Keratinocyte (primary cell): Measurements from ENCODE around the gene NDRG2. TPM values are rescaled to one million over a fixed set of nuclear protein-coding genes. Genes with fewer than 3 reads are reported as not detected.

Experiments
- DNase-seq: peaks from one replicate; pipeline ENCODE4 v3.0.0-alpha.2; 2011; ENCODE audit warnings: low read depth, missing footprints, low spot score
- FAIRE-seq: peaks from 2 replicates; lab custom pipeline; 2011; peaks lifted over from hg19 to GRCh38; lab: Jason Lieb, UNC
- H2AFZ ChIP-seq: 2 replicates; pipeline ENCODE4 v1.6.0; 2012; ENCODE audit warnings: low read length, control low read depth, inconsistent platforms; ENCODE audit not compliant: control insufficient read depth
- H3K27ac ChIP-seq: 2 replicates; pipeline ENCODE4 v1.5.1; 2011; ENCODE audit warnings: low read length; ENCODE audit not compliant: control insufficient read depth, insufficient read depth
- H3K27me3 ChIP-seq: 3 replicates; pipeline ENCODE4 v1.6.0; 2011; ENCODE audit warnings: low read length; ENCODE audit not compliant: control insufficient read depth, insufficient read depth; ENCODE audit errors: extremely low read depth
- H3K36me3 ChIP-seq, 2 experiments: 2 replicates in 1 of 2; 3 replicates in 1 of 2; pipeline ENCODE4 v1.5.1; 2011; ENCODE audit warnings: low read length in 2 of 2, mild to moderate bottlenecking in 1 of 2; ENCODE audit not compliant: control insufficient read depth in 2 of 2, insufficient read depth in 2 of 2; ENCODE audit errors: extremely low read depth in 1 of 2
- H3K4me1 ChIP-seq: 3 replicates; pipeline ENCODE4 v1.5.1; 2011; ENCODE audit warnings: low read length; ENCODE audit not compliant: control insufficient read depth, insufficient read depth; ENCODE audit errors: extremely low read depth
- H3K4me2 ChIP-seq: 3 replicates; pipeline ENCODE4 v1.6.0; 2011; ENCODE audit warnings: low read depth, low read length; ENCODE audit not compliant: control insufficient read depth, insufficient read depth; ENCODE audit errors: extremely low read depth
- H3K4me3 ChIP-seq, 3 experiments: fragments of 200-600 bp in 1 of 3; sonication (generic) in 1 of 3; 2 replicates in 2 of 3; 3 replicates in 1 of 3; pipeline ENCODE4 v1.5.1; 2011 to 2016; ENCODE audit warnings: low read length in 3 of 3, mild to moderate bottlenecking in 3 of 3, control low read depth in 2 of 3, inconsistent platforms in 1 of 3, low read depth in 1 of 3, mixed read lengths in 1 of 3, mixed run types in 1 of 3, moderate library complexity in 1 of 3; ENCODE audit not compliant: control insufficient read depth in 2 of 3, insufficient read depth in 2 of 3; ENCODE audit errors: extremely low read depth in 1 of 3
- H3K79me2 ChIP-seq: 2 replicates; pipeline ENCODE4 v1.6.0; 2012; ENCODE audit warnings: low read length; ENCODE audit not compliant: control insufficient read depth, insufficient read depth
- H3K9ac ChIP-seq: 3 replicates; pipeline ENCODE4 v1.6.0; 2011; ENCODE audit warnings: low read length; ENCODE audit not compliant: control insufficient read depth, insufficient read depth; ENCODE audit errors: extremely low read depth
- H3K9me1 ChIP-seq: 3 replicates; pipeline ENCODE4 v1.6.0; 2011; ENCODE audit warnings: low read length; ENCODE audit not compliant: control insufficient read depth, insufficient read depth; ENCODE audit errors: extremely low read depth
- H3K9me3 ChIP-seq: 2 replicates; pipeline ENCODE4 v1.5.1; 2012; ENCODE audit warnings: low read depth, low read length; ENCODE audit not compliant: control insufficient read depth
- H4K20me1 ChIP-seq: 3 replicates; pipeline ENCODE4 v1.6.0; 2011; ENCODE audit warnings: low read length; ENCODE audit not compliant: control insufficient read depth, insufficient read depth; ENCODE audit errors: extremely low read depth
- CTCF ChIP-seq, 3 experiments: IDR thresholded peaks in 1 of 3; conservative IDR thresholded peaks in 1 of 3; optimal IDR thresholded peaks in 1 of 3; 2 replicates in 2 of 3; 3 replicates in 1 of 3; pipeline versions ENCODE3 to v1.5.1; 2011; ENCODE audit warnings: low read length in 3 of 3, mild to moderate bottlenecking in 3 of 3, moderate library complexity in 2 of 3, control low read depth in 1 of 3, inconsistent platforms in 1 of 3; ENCODE audit not compliant: insufficient read depth in 2 of 3; ENCODE audit errors: extremely low read depth in 1 of 3
- EZH2 ChIP-seq: IDR thresholded peaks from one replicate; pipeline ENCODE4 v1.6.1; 2012; ENCODE audit warnings: inconsistent platforms, mild to moderate bottlenecking, low read length, moderate library complexity
- dilution Hi-C: fragments of 300-500 bp; cut with MboI; formaldehyde crosslinking; loops from one replicate; pipeline ENCODE4 v1.7.0; 2020; ENCODE audit warnings: low sequenced_read_pairs; ENCODE audit not compliant: extremely low pct_ligation_motif_present
- polyA plus RNA-seq, 5 experiments: library from polyadenylated mRNA; depleted of rRNA in 3 of 5; stranded (reverse) in 3 of 5; stranded (forward) in 1 of 5; unstranded in 1 of 5; fragments of >200 nt; gene quantifications; 1 replicate in 1 of 5; 2 replicates in 3 of 5; 3 replicates in 1 of 5; pipeline versions ENCODE4 v1.2.1 to v1.2.3, GENCODE V29; 2011 to 2012; ENCODE audit warnings: missing spikeins in 2 of 5, low read depth in 1 of 5, low replicate concordance in 1 of 5

The NDRG2 gene
- polyA plus RNA-seq, 1 donor (not counting 4 experiments of a cell fraction or from before 2014, with no cell fraction given), result 11.1 TPM

GRCh38 chr14:21001218-21001617 is 23.6 kb downstream of the NDRG2 start:
- H3K4me2 ChIP-seq, result no peak overlapping the region
- no peaks in the 10 kb centered on the region for H3K9me3 ChIP-seq
- no peaks in the 10 kb centered on the region for H4K20me1 ChIP-seq
- H2AFZ ChIP-seq, result no peak overlapping the region
- H3K9me1 ChIP-seq, result no peaks in the 10 kb centered on the region
- no peaks in the 10 kb centered on the region for H3K79me2 ChIP-seq
- peaks cover 17% of the 10 kb centered on the region for H3K4me1 ChIP-seq
- dilution Hi-C loops, result no loop called here
- FAIRE-seq, result no peak
- peaks cover 5 to 7% of the 10 kb centered on the region in 2 experiments for H3K36me3 ChIP-seq
- no peak for TF ChIP-seq CTCF (optimal IDR thresholded peaks at IDR 0.05 in 1 of 3, IDR thresholded peaks at IDR 0.05 in 1 of 3, conservative IDR thresholded peaks at IDR 0.05 in 1 of 3; ENCODE audit: extremely low read depth in 1 of 3, insufficient read depth in 2 of 3, low read length in 3 of 3)
- no peak for TF ChIP-seq EZH2
- DNase-seq, result no peak
- H3K9ac ChIP-seq, result no peak overlapping the region
- H3K4me3 ChIP-seq, result no peak overlapping the region
- H3K27me3 ChIP-seq, result no peaks in the 10 kb centered on the region
- no peak overlapping the region for H3K27ac ChIP-seq

- Histone ChIP-seq H2AFZ (no peak overlapping the region), H3K9me1 (no peaks in the 10 kb centered on the region), H3K27me3 (no peaks in the 10 kb centered on the region), H3K79me2 (no peaks in the 10 kb centered on the region), H3K4me2 (no peak overlapping the region), H3K4me3 (no peak overlapping the region), H3K27ac (no peak overlapping the region), H4K20me1 (no peaks in the 10 kb centered on the region), H3K36me3 (peaks cover 16 to 19% of the 10 kb centered on the region in 2 experiments), H3K9me3 (no peaks in the 10 kb centered on the region), H3K4me1 (peaks cover 17% of the 10 kb centered on the region), H3K9ac (no peak overlapping the region)
- dilution Hi-C loops, result no loop called here
- DNase-seq (no peak), FAIRE-seq (no peak)
- TF ChIP-seq EZH2 (no peak), CTCF (optimal IDR thresholded peaks at IDR 0.05 in 1 of 3, IDR thresholded peaks at IDR 0.05 in 1 of 3, conservative IDR thresholded peaks at IDR 0.05 in 1 of 3; ENCODE audit: extremely low read depth in 1 of 3, insufficient read depth in 2 of 3, low read length in 3 of 3) (no peak)
Measured at GRCh38 chr14:20999591-20999990, 25.3 kb downstream of the NDRG2 start.
